Measurements from ENCODE around the gene DEPDC4.
"Not testable (repeated sequence)": the region's sequence is repeated elsewhere in the genome, so short reads cannot be mapped to it uniquely, and the experiment has no call there.

DEPDC4 gene

DNA sequence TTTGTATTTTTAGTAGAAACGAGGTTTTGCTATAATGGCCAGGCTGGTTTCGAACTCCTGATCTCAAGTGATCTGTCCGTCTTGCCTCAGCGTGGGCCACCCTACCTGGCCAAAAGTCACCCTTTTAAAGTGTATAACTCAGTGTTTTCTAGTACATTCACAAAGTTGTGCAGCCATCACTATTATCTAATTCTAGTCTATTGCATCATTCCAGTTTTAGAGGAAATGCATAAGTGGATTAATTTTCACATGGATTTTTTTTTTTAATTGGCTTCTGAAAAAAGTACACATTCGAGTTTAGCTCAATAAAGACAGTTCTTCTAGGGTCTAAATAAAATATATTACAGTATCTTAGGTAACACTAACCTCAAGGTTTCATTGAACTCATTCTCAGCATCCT is 3.7 kb downstream of the DEPDC4 start:
- no peak for DNase-seq (ENCODE audit: low read depth in 2 of 2)

DNA sequence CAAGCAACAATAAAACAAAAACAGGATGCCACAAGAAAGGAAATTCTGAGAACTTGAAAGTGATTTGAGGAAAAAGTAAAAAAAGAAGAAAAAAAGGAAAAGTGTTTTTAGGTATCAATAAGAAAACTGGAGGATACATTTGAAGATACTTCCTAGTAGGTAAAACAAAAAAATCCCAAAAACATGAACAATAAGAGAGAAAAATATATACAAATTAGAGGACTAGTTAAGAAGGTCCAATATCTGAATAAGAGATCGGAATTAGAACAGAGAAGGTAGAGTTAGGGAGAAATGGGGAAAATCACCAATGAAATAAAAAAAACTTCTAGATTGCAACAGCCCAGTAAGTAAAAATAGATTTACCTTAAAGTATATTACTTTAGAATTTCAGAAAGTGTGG is 8.8 kb downstream of the DEPDC4 start:
- DNase-seq (ENCODE audit: low read depth in 2 of 2) = no peak

- no peak for DNase-seq (ENCODE audit: low read depth in 2 of 2)
Measured at GRCh38 chr12:100254876-100255275, 12.0 kb downstream of the DEPDC4 start.

DNA sequence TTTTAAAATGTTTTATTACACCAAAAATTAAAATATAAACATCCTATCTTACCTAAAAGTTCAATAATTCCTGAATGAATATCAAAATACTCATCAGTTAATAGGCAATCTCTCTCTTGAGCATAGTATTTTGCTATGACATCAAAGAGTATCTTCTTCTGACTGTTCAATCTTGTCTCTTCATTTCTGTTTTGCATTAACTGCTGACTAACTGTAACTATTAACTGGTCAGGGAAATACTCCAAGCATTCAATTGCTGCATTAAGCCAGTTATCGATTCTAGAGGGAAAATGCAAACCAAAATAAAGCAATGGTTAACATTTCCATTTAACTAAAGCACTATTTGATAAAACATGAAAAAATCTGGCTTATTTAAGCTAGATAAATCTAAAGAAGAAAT is 13.4 kb downstream of the DEPDC4 start:
- no peak for DNase-seq (ENCODE audit: low read depth in 2 of 2)

- no peak for DNase-seq (ENCODE audit: low read depth in 2 of 2)
Measured at GRCh38 chr12:100251917-100252316, 15.0 kb downstream of the DEPDC4 start.

GRCh38 chr12:100249941-100250340 is 16.9 kb downstream of the DEPDC4 start:
- DNase-seq (ENCODE audit: low read depth in 2 of 2) = no peak

- DNase-seq (ENCODE audit: low read depth in 2 of 2) = no peak
Measured at GRCh38 chr12:100248886-100249285, 18.0 kb downstream of the DEPDC4 start.

- DNase-seq (ENCODE audit: low read depth in 2 of 2) = no peak
Measured at GRCh38 chr12:100247765-100248164, 19.1 kb downstream of the DEPDC4 start.

DNA sequence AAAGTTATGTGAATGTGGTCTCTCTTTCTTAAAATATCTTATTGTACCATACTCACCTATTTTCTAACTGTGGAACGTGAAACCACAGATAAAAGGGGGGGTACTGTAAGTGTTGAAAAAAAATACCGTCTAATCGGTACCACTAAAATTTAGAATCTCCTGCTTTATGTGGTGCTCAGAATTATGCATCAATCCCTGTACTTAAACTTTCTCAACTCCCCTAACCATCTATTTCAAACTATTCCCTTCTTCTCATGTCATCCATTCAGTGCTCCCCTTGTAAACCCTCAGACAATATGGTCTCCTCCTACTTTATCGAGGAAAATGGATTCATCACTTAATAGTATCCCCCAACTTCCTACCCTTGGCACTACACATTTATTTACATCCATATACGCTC is 23.7 kb downstream of the DEPDC4 start:
- DNase-seq (ENCODE audit: low read depth in 2 of 2) = no peak

GRCh38 chr12:100239589-100239988 is 27.3 kb downstream of the DEPDC4 start:
- DNase-seq (ENCODE audit: low read depth in 2 of 2) = no peak

GRCh38 chr12:100238801-100239200 is 28.1 kb downstream of the DEPDC4 start:
- DNase-seq (ENCODE audit: low read depth in 2 of 2) = no peak

- DNase-seq (ENCODE audit: low read depth in 2 of 2) = no peak
Measured at GRCh38 chr12:100234591-100235304, 32.1 kb downstream of the DEPDC4 start.

DNA sequence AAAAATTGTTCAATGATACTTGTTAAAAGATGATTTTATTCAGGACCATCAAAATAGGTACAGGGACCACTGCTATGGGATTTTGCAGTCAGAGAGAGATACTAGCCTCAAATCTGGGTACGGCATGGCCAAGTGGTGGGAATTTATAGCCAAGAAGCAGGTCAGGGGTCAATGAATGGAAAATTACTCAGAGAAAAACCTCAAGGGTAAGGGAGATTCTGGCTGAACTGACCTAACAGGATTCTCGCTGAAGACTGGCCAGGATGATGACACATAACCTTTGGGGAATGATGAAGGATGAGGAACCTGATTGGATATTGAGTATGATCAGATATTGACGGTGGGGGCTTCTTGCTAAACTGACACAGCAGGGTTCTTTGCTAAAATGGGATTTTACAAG is 32.7 kb downstream of the DEPDC4 start:
- no peak for DNase-seq (ENCODE audit: low read depth in 2 of 2)

GRCh38 chr12:100231873-100232272 is 35.0 kb downstream of the DEPDC4 start:
- not testable (repeated sequence) for DNase-seq (ENCODE audit: low read depth in 2 of 2)

DNA sequence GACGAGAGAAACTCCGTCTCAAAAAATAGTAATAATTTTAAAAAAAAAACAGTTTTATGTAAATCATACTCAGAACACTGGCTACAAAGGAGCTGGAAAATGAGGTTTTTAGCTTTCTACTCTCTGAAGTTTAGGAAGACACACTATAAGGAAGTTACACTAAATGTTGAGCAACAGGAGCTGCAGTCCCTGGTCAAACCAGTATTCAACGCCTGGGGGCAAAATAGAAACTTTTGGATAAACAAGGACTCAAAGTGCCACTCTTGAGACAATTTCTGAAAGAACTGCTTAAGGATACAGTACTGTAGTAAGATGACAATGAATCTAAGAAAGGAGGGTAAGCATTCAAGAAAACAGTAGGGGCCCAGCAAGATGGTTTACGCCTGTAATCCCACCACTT is 37.0 kb downstream of the DEPDC4 start:
- DNase-seq (ENCODE audit: low read depth in 2 of 2) = no peak

- no peak for DNase-seq (ENCODE audit: low read depth in 2 of 2)
Measured at GRCh38 chr12:100229036-100229635, 37.7 kb downstream of the DEPDC4 start.

DNA sequence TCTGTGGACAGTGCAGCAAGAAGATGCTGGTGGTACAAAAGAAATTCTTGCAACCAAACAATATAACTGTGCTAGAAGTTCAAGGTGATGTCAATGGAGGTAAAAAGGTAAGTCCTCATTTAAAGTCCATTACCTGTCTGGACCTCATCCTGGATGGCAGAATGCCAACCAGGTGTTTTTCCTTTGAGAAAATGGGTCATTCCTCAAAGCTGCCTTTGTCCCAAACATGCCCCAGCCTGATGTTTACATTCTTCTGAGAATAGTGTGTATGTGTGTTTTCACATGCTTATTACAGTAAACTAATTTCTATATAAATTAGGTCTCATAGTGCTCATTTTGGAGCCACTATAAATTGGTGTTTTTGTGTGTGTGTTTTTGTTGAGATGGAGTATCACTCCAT is 41.4 kb downstream of the DEPDC4 start:
- no peak for DNase-seq (ENCODE audit: low read depth in 2 of 2)

- not testable (repeated sequence) for DNase-seq (ENCODE audit: low read depth in 2 of 2)
Measured at GRCh38 chr12:100222173-100222572, 44.7 kb downstream of the DEPDC4 start.

DNA sequence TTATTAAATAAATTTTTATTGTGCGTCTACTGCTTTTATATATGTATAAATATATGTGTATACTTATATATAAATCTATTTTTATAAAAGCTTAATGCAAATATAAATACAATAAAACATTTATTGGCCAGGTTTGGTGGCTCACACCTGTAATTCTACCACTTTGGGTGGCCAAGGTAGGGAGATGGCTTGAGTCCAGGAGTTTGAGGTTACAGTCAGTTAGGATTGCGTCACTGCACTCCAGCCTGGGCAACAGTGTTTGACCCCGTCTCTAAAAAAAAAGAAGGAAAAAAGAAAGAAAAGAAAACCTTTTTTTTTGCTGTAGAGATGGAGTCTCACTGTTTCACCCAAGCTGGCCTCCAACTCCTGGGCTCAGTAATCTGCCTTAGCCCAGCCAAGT is 45.4 kb downstream of the DEPDC4 start:
- no peak for DNase-seq (ENCODE audit: low read depth in 2 of 2)

GRCh38 chr12:100219328-100220109 is 47.4 kb downstream of the DEPDC4 start:
- no peak for DNase-seq (ENCODE audit: low read depth in 2 of 2)

GRCh38 chr12:100216337-100216736 is 50.5 kb downstream of the DEPDC4 start:
- DNase-seq (ENCODE audit: low read depth in 2 of 2) = no peak

GRCh38 chr12:100215209-100215608 is 51.7 kb downstream of the DEPDC4 start:
- no peak for DNase-seq (ENCODE audit: low read depth in 2 of 2)

- no peak for DNase-seq (ENCODE audit: low read depth in 2 of 2)
Measured at GRCh38 chr12:100214518-100214917, 52.4 kb downstream of the DEPDC4 start.
